ENCODE results near the gene MBOAT1.
A peak's percentile ranks its signal among the peaks of the same experiment; 100 is the strongest.

The MBOAT1 gene

GRCh38 chr6:20175810-20176410, 36.4 kb downstream of the MBOAT1 start:
- Histone ChIP-seq H3K4me3 (ENCODE audit: low read depth in 1 of 5, low read length in 5 of 5) (no peak overlapping the region), H3K9me3 (ENCODE audit: control insufficient read depth in 5 of 5, low read length in 5 of 5) (no peaks in the 10 kb centered on the region), H3K9ac (ENCODE audit: low read length in 5 of 5) (no peak overlapping the region), H3K27ac (ENCODE audit: low read depth, low read length) (no peak overlapping the region), H3K36me3 (ENCODE audit: control insufficient read depth in 5 of 5, insufficient read depth in 5 of 5, low read length in 5 of 5) (no peaks in the 10 kb centered on the region), H3K27me3 (ENCODE audit: control insufficient read depth in 5 of 5, insufficient read depth in 4 of 5, low read length in 5 of 5) (no peaks in the 10 kb centered on the region), H3K4me1 (ENCODE audit: control insufficient read depth in 5 of 5, insufficient read depth in 5 of 5, low read length in 5 of 5) (peaks cover 0 to 17% (median 6%) of the 10 kb centered on the region in 5 donors)

- Histone ChIP-seq H3K36me3 (ENCODE audit: control insufficient read depth in 5 of 5, insufficient read depth in 5 of 5, low read length in 5 of 5) (no peaks in the 10 kb centered on the region), H3K9me3 (ENCODE audit: control insufficient read depth in 5 of 5, low read length in 5 of 5) (no peaks in the 10 kb centered on the region), H3K9ac (ENCODE audit: low read length in 5 of 5) (no peak overlapping the region), H3K4me3 (ENCODE audit: low read depth in 1 of 5, low read length in 5 of 5) (no peak overlapping the region), H3K4me1 (ENCODE audit: control insufficient read depth in 5 of 5, insufficient read depth in 5 of 5, low read length in 5 of 5) (peaks cover 0 to 31% (median 15%) of the 10 kb centered on the region in 5 donors), H3K27me3 (ENCODE audit: control insufficient read depth in 5 of 5, insufficient read depth in 4 of 5, low read length in 5 of 5) (no peaks in the 10 kb centered on the region), H3K27ac (ENCODE audit: low read depth, low read length) (peak overlapping the region; percentile 12)
These were observed 38.2 kb downstream of the MBOAT1 start for GRCh38 chr6:20173833-20174792.

GRCh38 chr6:20172842-20173456, 39.3 kb downstream of the MBOAT1 start:
- Histone ChIP-seq H3K4me3 (ENCODE audit: low read depth in 1 of 5, low read length in 5 of 5) (no peak overlapping the region), H3K9me3 (ENCODE audit: control insufficient read depth in 5 of 5, low read length in 5 of 5) (no peaks in the 10 kb centered on the region), H3K27me3 (ENCODE audit: control insufficient read depth in 5 of 5, insufficient read depth in 4 of 5, low read length in 5 of 5) (no peaks in the 10 kb centered on the region), H3K36me3 (ENCODE audit: control insufficient read depth in 5 of 5, insufficient read depth in 5 of 5, low read length in 5 of 5) (no peaks in the 10 kb centered on the region), H3K4me1 (ENCODE audit: control insufficient read depth in 5 of 5, insufficient read depth in 5 of 5, low read length in 5 of 5) (peaks cover 0 to 36% (median 20%) of the 10 kb centered on the region in 5 donors), H3K9ac (ENCODE audit: low read length in 5 of 5) (no peak overlapping the region), H3K27ac (ENCODE audit: low read depth, low read length) (no peak overlapping the region)

GRCh38 chr6:20170455-20171148, 41.7 kb downstream of the MBOAT1 start:
- H3K4me1 ChIP-seq (ENCODE audit: control insufficient read depth in 5 of 5, insufficient read depth in 5 of 5, low read length in 5 of 5): peaks cover 0 to 35% (median 25%) of the 10 kb centered on the region in 5 donors
- no peak overlapping the region for H3K4me3 ChIP-seq (ENCODE audit: low read depth in 1 of 5, low read length in 5 of 5)
- H3K9ac ChIP-seq (ENCODE audit: low read length in 5 of 5): no peak overlapping the region
- no peaks in the 10 kb centered on the region for H3K9me3 ChIP-seq (ENCODE audit: control insufficient read depth in 5 of 5, low read length in 5 of 5)
- no peaks in the 10 kb centered on the region for H3K36me3 ChIP-seq (ENCODE audit: control insufficient read depth in 5 of 5, insufficient read depth in 5 of 5, low read length in 5 of 5)
- peak overlapping the region; percentile 92 for H3K27ac ChIP-seq (ENCODE audit: low read depth, low read length)
- no peaks in the 10 kb centered on the region for H3K27me3 ChIP-seq (ENCODE audit: control insufficient read depth in 5 of 5, insufficient read depth in 4 of 5, low read length in 5 of 5)

- peak overlapping the region; percentile 92 for H3K27ac ChIP-seq (ENCODE audit: low read depth, low read length)
- H3K36me3 ChIP-seq (ENCODE audit: control insufficient read depth in 5 of 5, insufficient read depth in 5 of 5, low read length in 5 of 5): no peaks in the 10 kb centered on the region
- peaks cover 0 to 35% (median 25%) of the 10 kb centered on the region in 5 donors for H3K4me1 ChIP-seq (ENCODE audit: control insufficient read depth in 5 of 5, insufficient read depth in 5 of 5, low read length in 5 of 5)
- no peaks in the 10 kb centered on the region for H3K27me3 ChIP-seq (ENCODE audit: control insufficient read depth in 5 of 5, insufficient read depth in 4 of 5, low read length in 5 of 5)
- H3K4me3 ChIP-seq (ENCODE audit: low read depth in 1 of 5, low read length in 5 of 5): peak overlapping the region in 4 of 5 donors; percentile 14 to 51 (median 24)
- peak overlapping the region in 1 of 5 donors; percentile 5 for H3K9ac ChIP-seq (ENCODE audit: low read length in 5 of 5)
- no peaks in the 10 kb centered on the region for H3K9me3 ChIP-seq (ENCODE audit: control insufficient read depth in 5 of 5, low read length in 5 of 5)
These were observed 42.5 kb downstream of the MBOAT1 start for GRCh38 chr6:20169786-20170185.

- no peaks in the 10 kb centered on the region for H3K27me3 ChIP-seq (ENCODE audit: control insufficient read depth in 5 of 5, insufficient read depth in 4 of 5, low read length in 5 of 5)
- peaks cover 0 to 32% (median 25%) of the 10 kb centered on the region in 5 donors for H3K4me1 ChIP-seq (ENCODE audit: control insufficient read depth in 5 of 5, insufficient read depth in 5 of 5, low read length in 5 of 5)
These were observed 43.1 kb downstream of the MBOAT1 start for GRCh38 chr6:20169119-20169557.

GRCh38 chr6:20168690-20169089, 43.6 kb downstream of the MBOAT1 start:
- Histone ChIP-seq H3K36me3 (ENCODE audit: control insufficient read depth in 5 of 5, insufficient read depth in 5 of 5, low read length in 5 of 5) (no peaks in the 10 kb centered on the region), H3K9ac (ENCODE audit: low read length in 5 of 5) (no peak overlapping the region), H3K27ac (ENCODE audit: low read depth, low read length) (peak overlapping the region; percentile 92), H3K27me3 (ENCODE audit: control insufficient read depth in 5 of 5, insufficient read depth in 4 of 5, low read length in 5 of 5) (no peaks in the 10 kb centered on the region), H3K4me1 (ENCODE audit: control insufficient read depth in 5 of 5, insufficient read depth in 5 of 5, low read length in 5 of 5) (peaks cover 0 to 32% (median 25%) of the 10 kb centered on the region in 5 donors), H3K4me3 (ENCODE audit: low read depth in 1 of 5, low read length in 5 of 5) (no peak overlapping the region), H3K9me3 (ENCODE audit: control insufficient read depth in 5 of 5, low read length in 5 of 5) (no peaks in the 10 kb centered on the region)

More at GRCh38 chr6:20169119-20169557, 43.1 kb downstream of the MBOAT1 start:
- Histone ChIP-seq H3K4me3 (ENCODE audit: low read depth in 1 of 5, low read length in 5 of 5) (peak overlapping the region in 1 of 5 donors; percentile 14), H3K9ac (ENCODE audit: low read length in 5 of 5) (peak overlapping the region in 1 of 5 donors; percentile 16), H3K9me3 (ENCODE audit: control insufficient read depth in 5 of 5, low read length in 5 of 5) (no peaks in the 10 kb centered on the region), H3K27ac (ENCODE audit: low read depth, low read length) (peak overlapping the region; percentile 92), H3K36me3 (ENCODE audit: control insufficient read depth in 5 of 5, insufficient read depth in 5 of 5, low read length in 5 of 5) (no peaks in the 10 kb centered on the region)

GRCh38 chr6:20167601-20168000, 44.7 kb downstream of the MBOAT1 start:
- peaks cover 0 to 32% (median 25%) of the 10 kb centered on the region in 5 donors for H3K4me1 ChIP-seq (ENCODE audit: control insufficient read depth in 5 of 5, insufficient read depth in 5 of 5, low read length in 5 of 5)
- H3K9ac ChIP-seq (ENCODE audit: low read length in 5 of 5): no peak overlapping the region
- peak overlapping the region; percentile 92 for H3K27ac ChIP-seq (ENCODE audit: low read depth, low read length)
- H3K9me3 ChIP-seq (ENCODE audit: control insufficient read depth in 5 of 5, low read length in 5 of 5): no peaks in the 10 kb centered on the region
- H3K4me3 ChIP-seq (ENCODE audit: low read depth in 1 of 5, low read length in 5 of 5): no peak overlapping the region
- H3K27me3 ChIP-seq (ENCODE audit: control insufficient read depth in 5 of 5, insufficient read depth in 4 of 5, low read length in 5 of 5): no peaks in the 10 kb centered on the region
- H3K36me3 ChIP-seq (ENCODE audit: control insufficient read depth in 5 of 5, insufficient read depth in 5 of 5, low read length in 5 of 5): no peaks in the 10 kb centered on the region

GRCh38 chr6:20166210-20166609, 46.1 kb downstream of the MBOAT1 start:
- no peaks in the 10 kb centered on the region for H3K27me3 ChIP-seq (ENCODE audit: control insufficient read depth in 5 of 5, insufficient read depth in 4 of 5, low read length in 5 of 5)
- no peaks in the 10 kb centered on the region for H3K9me3 ChIP-seq (ENCODE audit: control insufficient read depth in 5 of 5, low read length in 5 of 5)
- H3K9ac ChIP-seq (ENCODE audit: low read length in 5 of 5): no peak overlapping the region
- H3K4me3 ChIP-seq (ENCODE audit: low read depth in 1 of 5, low read length in 5 of 5): no peak overlapping the region
- H3K36me3 ChIP-seq (ENCODE audit: control insufficient read depth in 5 of 5, insufficient read depth in 5 of 5, low read length in 5 of 5): no peaks in the 10 kb centered on the region
- H3K4me1 ChIP-seq (ENCODE audit: control insufficient read depth in 5 of 5, insufficient read depth in 5 of 5, low read length in 5 of 5): peaks cover 0 to 32% (median 25%) of the 10 kb centered on the region in 5 donors
- no peak overlapping the region for H3K27ac ChIP-seq (ENCODE audit: low read depth, low read length)

Measured in subcutaneous abdominal adipose tissue (tissue), 5 donors.